HEK293T (cell line): ENCODE data around the gene DNAJC16.
A peak's percentile ranks its signal among the peaks of the same experiment; 100 is the strongest.

ENCODE experiments used
- CTCF ChIA-PET: fragments of 350-600 bp; formaldehyde crosslinking; extraction: SDS; loops from one replicate; lab custom pipeline; 2021; ENCODE audit warnings: antibody characterized with exemption, inconsistent platforms; lab: Yijun Ruan, JAX
- POLR2A ChIA-PET: fragments of 350-600 bp; formaldehyde crosslinking; extraction: SDS; loops from one replicate; lab custom pipeline; 2020; ENCODE audit warnings: antibody characterized with exemption, inconsistent platforms; lab: Yijun Ruan, JAX
- DNase-seq: peaks from one replicate; pipeline ENCODE4 v3.0.0; 2012; ENCODE audit warnings: mixed read lengths; ENCODE audit errors: extremely low spot score
- ARNT ChIP-seq: fragments of 450-650 bp; IDR thresholded peaks from 2 replicates; pipeline ENCODE4 v1.6.1; 2017; ENCODE audit warnings: mild to moderate bottlenecking
- BHLHE40 ChIP-seq: fragments of 450-650 bp; IDR thresholded peaks from 2 replicates; pipeline ENCODE4 v1.6.1; 2016; ENCODE audit warnings: mild to moderate bottlenecking, moderate library complexity, borderline replicate concordance
- CTBP1 ChIP-seq: fragments of 450-650 bp; IDR thresholded peaks from 2 replicates; pipeline ENCODE4 v1.6.1; 2016; ENCODE audit warnings: borderline replicate concordance
- ELF4 ChIP-seq: fragments of 450-650 bp; IDR thresholded peaks from 2 replicates; pipeline ENCODE4 v1.6.1; 2017; ENCODE audit warnings: antibody characterized with exemption
- FOXA1 ChIP-seq: fragments of 450-650 bp; IDR thresholded peaks from 2 replicates; pipeline ENCODE4 v1.6.1; 2016; ENCODE audit warnings: mild to moderate bottlenecking
- FOXK2 ChIP-seq: fragments of 450-650 bp; IDR thresholded peaks from 2 replicates; pipeline ENCODE4 v1.6.1; 2016; ENCODE audit warnings: mild to moderate bottlenecking
- FOXM1 ChIP-seq: fragments of 450-650 bp; IDR thresholded peaks from 2 replicates; pipeline ENCODE4 v1.6.1; 2017; ENCODE audit warnings: mild to moderate bottlenecking, borderline replicate concordance
- HDGF ChIP-seq: fragments of 450-650 bp; IDR thresholded peaks from 2 replicates; pipeline ENCODE4 v1.6.1; 2017; ENCODE audit warnings: antibody characterized with exemption, borderline replicate concordance
- L3MBTL2 ChIP-seq: fragments of 450-650 bp; conservative IDR thresholded peaks from 2 replicates; pipeline ENCODE4 v1.6.1; 2016; ENCODE audit warnings: mild to moderate bottlenecking
- LEF1 ChIP-seq: fragments of 450-650 bp; IDR thresholded peaks from 2 replicates; pipeline ENCODE4 v1.6.1; 2017; ENCODE audit warnings: mild to moderate bottlenecking, borderline replicate concordance
- NFRKB ChIP-seq: fragments of 450-650 bp; IDR thresholded peaks from 2 replicates; pipeline ENCODE4 v1.6.1; 2016; ENCODE audit warnings: mild to moderate bottlenecking, moderate library complexity
- PKNOX1 ChIP-seq: fragments of 450-650 bp; IDR thresholded peaks from 2 replicates; pipeline ENCODE4 v1.6.1; 2016
- SP1 ChIP-seq: fragments of 450-650 bp; IDR thresholded peaks from 2 replicates; pipeline ENCODE4 v1.6.1; 2017
- SUZ12 ChIP-seq: fragments of 450-650 bp; IDR thresholded peaks from 2 replicates; pipeline ENCODE4 v1.6.1; 2016; ENCODE audit warnings: mild to moderate bottlenecking
- TARDBP ChIP-seq: fragments of 450-650 bp; IDR thresholded peaks from 2 replicates; pipeline ENCODE4 v1.6.1; 2016
- ZNF384 ChIP-seq: fragments of 450-650 bp; IDR thresholded peaks from 2 replicates; pipeline ENCODE4 v1.6.1; 2016

The DNAJC16 gene

DNA sequence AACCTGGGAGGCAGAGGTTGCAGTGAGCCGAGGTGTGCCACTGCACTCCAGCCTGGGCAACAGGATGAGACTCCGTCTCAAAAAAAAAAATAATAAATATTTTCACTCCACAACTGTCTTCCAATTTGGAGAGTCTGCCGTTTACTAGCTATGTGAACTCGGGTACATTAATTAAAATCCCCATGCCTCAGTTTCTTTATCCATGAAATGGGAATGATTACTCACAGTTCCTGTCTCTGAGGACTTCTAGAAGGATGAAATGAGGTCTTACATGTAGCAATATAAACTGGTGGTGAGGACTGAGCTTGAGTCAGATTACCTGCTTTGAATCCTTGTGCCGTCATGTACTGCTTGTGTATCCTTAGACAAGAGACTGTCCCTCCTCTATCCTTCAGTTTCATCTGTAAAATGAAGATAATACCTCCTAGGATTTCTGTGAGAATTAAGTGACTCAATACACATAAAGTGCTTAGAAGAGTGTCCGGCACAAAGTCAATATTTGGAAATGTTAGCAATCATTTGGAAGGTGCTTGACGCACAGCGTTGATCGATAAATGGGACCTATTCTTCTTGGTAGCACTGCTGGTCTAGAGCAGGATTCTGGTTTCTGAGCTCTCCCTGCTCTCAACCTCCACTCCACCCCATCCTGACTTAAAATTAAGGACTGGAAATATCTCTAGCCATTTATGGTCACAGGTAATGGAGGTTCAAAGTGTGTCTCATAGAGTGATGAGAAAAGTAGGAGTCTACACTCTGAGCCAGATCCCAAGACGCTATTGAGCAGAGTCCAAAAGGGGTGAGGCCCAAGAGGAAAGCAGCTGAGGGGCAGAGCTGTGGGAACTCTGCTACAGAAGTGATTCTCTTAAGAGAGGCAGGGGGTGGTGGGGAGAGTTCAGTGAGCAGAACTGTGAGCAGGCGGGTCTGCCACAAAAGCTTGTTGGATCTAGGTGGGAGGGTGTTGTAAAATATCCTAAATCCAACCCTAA lies 79.0 kb downstream of the DNAJC16 start:
- CTCF ChIA-PET, result no interaction called here
- POLR2A ChIA-PET, result interaction anchor here (4.2 kb wide), 1 partner anchor 11 kb away, joined by 61 read pairs; the partner anchor contains the start of gene DDI2
- TF ChIP-seq FOXA1 (no peak), FOXM1 (no peak), ELF4 (no peak), L3MBTL2 (no peak), FOXK2 (no peak), CTBP1 (no peak), NFRKB (no peak), ARNT (no peak), HDGF (no peak), PKNOX1 (no peak), SP1 (no peak), SUZ12 (no peak), TARDBP (no peak), BHLHE40 (no peak), ZNF384 (no peak)

GRCh38 chr1:15609631-15610030 lies 83.0 kb downstream of the DNAJC16 start:
- ChIA-PET POLR2A (no interaction called here), CTCF (no interaction called here)
- no peak for DNase-seq
- TF ChIP-seq SP1 (no peak), FOXK2 (no peak), ZNF384 (no peak), LEF1 (no peak), BHLHE40 (no peak)

More for the DNA sequence above, 79.0 kb downstream of the DNAJC16 start:
- no peak for DNase-seq

DNA sequence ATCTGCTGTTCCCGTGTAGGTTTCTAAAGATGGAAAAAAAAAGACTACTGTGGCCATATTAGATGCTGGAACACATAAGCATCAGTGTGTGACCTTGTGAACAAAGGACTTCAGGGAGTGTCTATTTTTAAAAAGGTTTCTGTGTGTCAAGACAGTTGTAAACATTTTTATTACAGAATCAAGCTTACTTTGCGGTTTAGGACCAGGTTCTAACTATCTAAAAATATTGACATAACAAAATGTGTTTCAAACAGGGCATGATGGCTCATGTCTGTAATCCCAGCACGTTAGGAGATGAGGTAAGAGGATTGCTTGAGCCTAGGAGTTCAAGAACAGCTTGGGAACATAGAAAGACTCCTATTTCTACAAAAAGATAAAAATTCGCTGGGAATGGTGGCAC lies 83.5 kb downstream of the DNAJC16 start:
- CTCF ChIA-PET, result no interaction called here
- DNase-seq, result no peak
- TF ChIP-seq ZNF384, result no peak
- POLR2A ChIA-PET, result no interaction called here

DNA sequence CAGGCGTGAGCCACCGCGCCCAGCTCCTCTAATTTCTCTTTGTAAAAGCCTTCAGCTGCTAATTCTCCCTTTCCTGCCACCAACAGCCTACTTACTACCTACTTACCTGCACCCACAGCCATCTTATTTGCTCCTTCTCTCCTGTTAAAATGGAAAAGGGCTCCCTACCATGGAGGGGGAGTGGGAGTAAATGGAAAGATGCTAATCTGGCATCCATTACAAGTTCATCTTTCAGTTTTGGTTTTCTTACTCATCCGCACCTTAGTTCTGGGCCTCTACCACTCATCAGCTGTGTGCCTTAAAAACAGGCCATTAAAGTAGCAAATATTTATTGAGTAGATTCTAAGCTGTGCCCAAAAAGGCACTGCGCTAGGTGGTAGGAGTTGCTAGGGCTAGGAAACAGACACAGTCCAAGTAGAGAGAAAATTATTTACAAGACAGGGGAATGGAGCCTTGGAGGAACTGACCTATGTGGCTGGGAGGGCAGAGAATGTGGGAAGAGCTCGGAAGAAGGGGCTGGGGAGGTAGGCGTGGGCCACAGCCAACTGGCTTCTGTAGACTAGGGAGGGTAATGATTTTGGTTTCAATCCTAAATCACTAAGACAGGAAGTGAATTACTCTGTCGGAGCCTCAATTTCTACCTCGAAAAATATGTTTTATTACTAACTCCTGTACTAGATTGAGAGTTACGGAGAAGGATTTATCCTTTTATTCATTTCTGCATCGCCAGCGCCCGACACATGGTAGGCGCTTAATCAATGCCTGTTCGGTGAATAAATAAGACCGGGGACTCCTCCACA lies 89.9 kb downstream of the DNAJC16 start:
- CTCF ChIA-PET, result no interaction called here
- POLR2A ChIA-PET, result interaction anchor here (0.7 to 4.5 kb wide), 4 partner anchors 12 to 20 kb away, joined by 3 to 61 read pairs (median 4); no protein-coding TSS in a partner anchor
- DNase-seq, result peak; percentile 39
- TF ChIP-seq PKNOX1, result peak; percentile 80
- TF ChIP-seq L3MBTL2, result peak; percentile 54
- peak; percentile 57; the same call in 1 of the 2 replicates for TF ChIP-seq HDGF
- TF ChIP-seq NFRKB, result no peak
- TF ChIP-seq BHLHE40, result no peak

GRCh38 chr1:15617173-15618076 lies 90.8 kb downstream of the DNAJC16 start, which contains the start of gene DDI2:
Gene DDI2 (plus strand): TSS chr1:15617458. CDS start chr1:15617671, 213 bp downstream.
- TF ChIP-seq L3MBTL2 (peak; percentile 41), BHLHE40 (no peak), FOXA1 (no peak), FOXK2 (no peak), ELF4 (no peak), TARDBP (no peak), SP1 (no peak), ARNT (no peak; the same call in 1 of the 2 replicates), LEF1 (peak; percentile 83)
- peak; percentile 92 for DNase-seq
- ChIA-PET CTCF (interaction anchor here (0.5 kb wide), 1 partner anchor 346 kb away, joined by 3 read pairs; no protein-coding TSS in a partner anchor), POLR2A (interaction anchor here (0.7 to 4.5 kb wide), 8 partner anchors 9 to 93 kb away, joined by 3 to 61 read pairs (median 3); no protein-coding TSS in a partner anchor)

DNA sequence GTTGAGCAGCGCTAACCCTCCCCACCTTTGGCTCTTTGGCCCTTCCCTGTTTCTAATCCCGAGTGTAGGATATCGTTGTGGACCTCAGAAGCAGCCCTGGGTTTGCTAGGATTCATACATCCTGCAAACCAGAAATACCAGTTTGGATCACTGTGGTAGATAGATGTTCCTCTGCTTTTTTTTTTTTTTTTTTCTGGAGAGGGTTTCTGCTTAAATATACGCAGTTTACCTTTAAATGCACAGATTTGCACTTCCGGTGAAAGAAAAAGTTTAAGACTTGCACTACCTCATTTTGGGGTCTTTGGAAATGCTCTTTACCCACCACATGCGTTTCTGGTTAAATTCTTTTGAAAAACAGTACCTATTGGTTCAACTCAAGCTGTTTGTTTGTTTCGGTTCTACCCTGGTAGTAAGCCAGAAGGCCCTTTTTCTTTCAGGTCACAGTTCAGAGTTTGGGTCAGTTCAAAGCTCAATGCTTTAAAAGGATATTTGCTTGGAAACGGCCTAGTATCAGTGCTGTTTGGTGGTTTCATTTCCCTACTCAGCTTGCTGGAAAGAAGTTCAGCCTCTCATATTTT lies 91.5 kb downstream of the DNAJC16 start:
- DNase-seq, result no peak
- ChIA-PET POLR2A (interaction anchor here (0.8 to 4.5 kb wide), 6 partner anchors 9 to 93 kb away, joined by 3 to 61 read pairs (median 4); no protein-coding TSS in a partner anchor), CTCF (no interaction called here)
- no peak for TF ChIP-seq TARDBP
- peak; percentile 73 for TF ChIP-seq ZNF384
